ENCODE results near the gene CBARP.

DNA sequence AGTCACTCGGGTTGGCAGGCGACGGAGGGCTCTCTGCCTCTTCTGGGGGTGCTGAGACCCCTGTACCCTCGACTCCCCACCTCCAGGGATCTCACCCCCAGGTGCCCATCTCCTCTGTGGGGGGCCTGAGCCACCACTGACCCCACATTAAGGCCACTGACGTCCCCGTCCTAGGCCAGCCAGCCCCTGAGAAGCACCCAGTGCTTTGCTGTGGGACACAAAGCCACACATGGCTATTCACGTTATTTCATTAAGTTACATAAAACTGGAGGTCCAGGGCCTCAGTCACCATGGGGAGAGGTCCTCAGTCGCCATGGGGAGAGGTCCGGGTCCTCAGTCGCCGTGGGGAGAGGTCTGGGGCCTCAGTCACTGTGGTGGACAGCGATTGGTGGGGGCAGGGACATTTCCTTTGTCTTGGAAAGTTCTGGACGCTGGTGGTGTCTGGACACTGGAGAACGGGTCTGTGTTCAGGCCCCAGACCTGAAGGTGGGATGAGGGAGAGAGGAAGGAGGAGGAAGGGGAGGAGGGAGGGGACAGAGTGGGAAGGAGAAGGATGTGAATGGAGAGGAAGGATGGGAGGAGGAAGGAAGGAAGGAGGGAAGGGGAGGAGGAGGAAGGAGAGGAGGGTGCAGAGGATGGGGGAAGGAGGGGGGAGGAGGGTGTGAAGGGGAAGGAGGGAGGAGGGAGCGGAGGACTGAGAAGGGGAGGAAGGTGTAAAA, 43.9 kb upstream of the CBARP start:
- TF ChIP-seq EP300 (IDR thresholded peaks at IDR 0.05) (no peak), POLR2A (IDR thresholded peaks at IDR 0.05) (no peak)
- TF ChIP-seq, protein P1, sequence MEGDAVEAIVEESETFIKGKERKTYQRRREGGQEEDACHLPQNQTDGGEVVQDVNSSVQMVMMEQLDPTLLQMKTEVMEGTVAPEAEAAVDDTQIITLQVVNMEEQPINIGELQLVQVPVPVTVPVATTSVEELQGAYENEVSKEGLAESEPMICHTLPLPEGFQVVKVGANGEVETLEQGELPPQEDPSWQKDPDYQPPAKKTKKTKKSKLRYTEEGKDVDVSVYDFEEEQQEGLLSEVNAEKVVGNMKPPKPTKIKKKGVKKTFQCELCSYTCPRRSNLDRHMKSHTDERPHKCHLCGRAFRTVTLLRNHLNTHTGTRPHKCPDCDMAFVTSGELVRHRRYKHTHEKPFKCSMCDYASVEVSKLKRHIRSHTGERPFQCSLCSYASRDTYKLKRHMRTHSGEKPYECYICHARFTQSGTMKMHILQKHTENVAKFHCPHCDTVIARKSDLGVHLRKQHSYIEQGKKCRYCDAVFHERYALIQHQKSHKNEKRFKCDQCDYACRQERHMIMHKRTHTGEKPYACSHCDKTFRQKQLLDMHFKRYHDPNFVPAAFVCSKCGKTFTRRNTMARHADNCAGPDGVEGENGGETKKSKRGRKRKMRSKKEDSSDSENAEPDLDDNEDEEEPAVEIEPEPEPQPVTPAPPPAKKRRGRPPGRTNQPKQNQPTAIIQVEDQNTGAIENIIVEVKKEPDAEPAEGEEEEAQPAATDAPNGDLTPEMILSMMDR (IDR thresholded peaks at IDR 0.05) = no peak

All from ovary (tissue), 3 donors.